Measurements from ENCODE around the gene RAPSN.

RAPSN gene

DNA sequence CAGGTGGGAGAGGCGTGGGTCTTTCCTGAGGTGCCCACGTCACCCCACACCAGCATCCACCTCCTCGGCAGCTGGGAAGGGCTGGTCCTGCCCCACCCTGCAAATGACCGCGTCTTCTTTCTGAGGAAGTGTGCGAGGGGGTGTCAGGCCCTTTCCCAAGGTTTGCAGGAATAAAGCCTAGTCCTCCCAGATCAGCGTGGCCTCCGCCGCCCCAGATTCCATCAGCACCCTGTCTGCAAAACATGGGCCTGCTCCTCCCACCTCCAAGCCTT lies 55.0 kb downstream of the RAPSN start:
- no peak for DNase-seq (ENCODE audit: low spot score)

DNA sequence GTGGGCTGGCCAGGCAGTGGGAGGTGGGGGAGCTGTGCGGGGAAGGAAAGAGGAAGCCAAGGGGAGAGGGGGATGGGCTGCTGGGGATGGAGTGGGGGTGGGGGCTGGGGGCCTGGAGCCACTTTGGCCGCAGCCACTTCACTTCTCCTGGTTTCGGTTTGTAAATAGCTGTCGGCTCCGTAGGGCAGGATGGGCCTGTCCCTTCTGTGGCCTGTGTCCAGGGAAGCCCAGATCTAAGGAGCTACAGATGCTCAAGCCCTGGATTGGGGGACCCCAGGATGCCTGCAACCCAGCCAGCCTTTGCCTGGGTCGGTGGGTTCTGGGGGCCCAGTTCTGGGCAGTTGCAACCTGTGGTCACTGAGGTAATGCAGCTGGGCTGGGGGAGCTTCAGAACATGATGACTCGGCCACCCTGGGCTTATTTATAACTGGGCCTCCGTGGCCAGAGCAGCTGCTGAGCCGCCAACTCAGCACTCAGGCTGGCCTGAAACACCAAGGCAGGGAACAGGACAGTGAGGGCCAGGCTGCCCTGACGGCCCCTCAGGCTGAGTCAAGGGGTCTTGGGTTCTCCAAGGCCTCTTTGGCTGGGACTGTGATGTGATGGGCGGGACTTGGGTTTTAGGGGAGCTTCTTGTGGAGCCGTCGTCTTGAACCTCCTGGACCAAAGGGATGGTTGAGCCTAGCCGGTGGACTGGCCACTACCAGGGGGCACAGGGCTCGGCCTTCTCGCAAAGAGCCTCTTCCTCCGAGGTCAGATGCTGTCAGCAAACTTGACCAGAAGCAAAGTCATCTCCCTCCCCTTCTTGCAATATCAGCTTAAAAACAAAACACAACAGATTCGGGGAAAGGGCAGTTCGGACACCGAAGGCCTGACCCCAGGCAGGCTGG lies 55.5 kb downstream of the RAPSN start:
- DNase-seq (ENCODE audit: low spot score) = no peak
- TF ChIP-seq, protein P1, sequence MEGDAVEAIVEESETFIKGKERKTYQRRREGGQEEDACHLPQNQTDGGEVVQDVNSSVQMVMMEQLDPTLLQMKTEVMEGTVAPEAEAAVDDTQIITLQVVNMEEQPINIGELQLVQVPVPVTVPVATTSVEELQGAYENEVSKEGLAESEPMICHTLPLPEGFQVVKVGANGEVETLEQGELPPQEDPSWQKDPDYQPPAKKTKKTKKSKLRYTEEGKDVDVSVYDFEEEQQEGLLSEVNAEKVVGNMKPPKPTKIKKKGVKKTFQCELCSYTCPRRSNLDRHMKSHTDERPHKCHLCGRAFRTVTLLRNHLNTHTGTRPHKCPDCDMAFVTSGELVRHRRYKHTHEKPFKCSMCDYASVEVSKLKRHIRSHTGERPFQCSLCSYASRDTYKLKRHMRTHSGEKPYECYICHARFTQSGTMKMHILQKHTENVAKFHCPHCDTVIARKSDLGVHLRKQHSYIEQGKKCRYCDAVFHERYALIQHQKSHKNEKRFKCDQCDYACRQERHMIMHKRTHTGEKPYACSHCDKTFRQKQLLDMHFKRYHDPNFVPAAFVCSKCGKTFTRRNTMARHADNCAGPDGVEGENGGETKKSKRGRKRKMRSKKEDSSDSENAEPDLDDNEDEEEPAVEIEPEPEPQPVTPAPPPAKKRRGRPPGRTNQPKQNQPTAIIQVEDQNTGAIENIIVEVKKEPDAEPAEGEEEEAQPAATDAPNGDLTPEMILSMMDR (IDR thresholded peaks at IDR 0.05; ENCODE audit: extremely low read depth, missing control alignments) = no peak

More for the DNA sequence above, 55.0 kb downstream of the RAPSN start:
- TF ChIP-seq, protein P1 (IDR thresholded peaks at IDR 0.05; ENCODE audit: extremely low read depth, missing control alignments) = no peak

DNA sequence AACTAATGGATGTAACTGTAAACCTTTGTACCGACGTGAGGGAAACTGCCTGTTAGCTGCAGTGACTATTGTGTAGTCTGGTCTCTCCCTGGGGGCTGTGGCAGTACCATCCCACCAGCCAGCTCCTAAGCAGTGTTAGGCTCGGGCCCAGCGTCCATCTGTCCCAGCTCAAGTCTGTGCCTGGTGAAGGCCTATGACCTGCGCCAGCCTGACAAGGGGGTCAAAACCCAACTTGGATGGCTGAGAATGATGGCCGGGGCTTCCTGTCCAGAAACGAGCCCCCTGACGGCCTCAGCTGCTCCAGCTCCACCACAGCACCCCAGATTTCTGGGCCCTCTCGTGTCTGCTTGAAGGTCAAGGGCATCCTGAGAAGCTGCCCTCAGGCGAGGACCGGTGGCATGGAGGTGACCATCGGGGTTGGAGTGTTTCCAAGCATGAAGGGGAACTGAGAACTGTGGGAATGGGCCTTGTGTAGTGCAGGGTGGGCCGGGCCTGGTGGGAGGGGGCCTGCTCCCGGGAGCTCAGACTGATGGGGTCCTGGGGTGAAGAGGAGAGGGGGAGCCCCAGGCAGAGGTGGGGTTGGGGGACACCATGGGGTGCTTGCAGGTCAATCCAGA lies 56.3 kb downstream of the RAPSN start:
- TF ChIP-seq, protein P1 (IDR thresholded peaks at IDR 0.05; ENCODE audit: extremely low read depth, missing control alignments) = no peak
- DNase-seq (ENCODE audit: low spot score) = no peak

DNA sequence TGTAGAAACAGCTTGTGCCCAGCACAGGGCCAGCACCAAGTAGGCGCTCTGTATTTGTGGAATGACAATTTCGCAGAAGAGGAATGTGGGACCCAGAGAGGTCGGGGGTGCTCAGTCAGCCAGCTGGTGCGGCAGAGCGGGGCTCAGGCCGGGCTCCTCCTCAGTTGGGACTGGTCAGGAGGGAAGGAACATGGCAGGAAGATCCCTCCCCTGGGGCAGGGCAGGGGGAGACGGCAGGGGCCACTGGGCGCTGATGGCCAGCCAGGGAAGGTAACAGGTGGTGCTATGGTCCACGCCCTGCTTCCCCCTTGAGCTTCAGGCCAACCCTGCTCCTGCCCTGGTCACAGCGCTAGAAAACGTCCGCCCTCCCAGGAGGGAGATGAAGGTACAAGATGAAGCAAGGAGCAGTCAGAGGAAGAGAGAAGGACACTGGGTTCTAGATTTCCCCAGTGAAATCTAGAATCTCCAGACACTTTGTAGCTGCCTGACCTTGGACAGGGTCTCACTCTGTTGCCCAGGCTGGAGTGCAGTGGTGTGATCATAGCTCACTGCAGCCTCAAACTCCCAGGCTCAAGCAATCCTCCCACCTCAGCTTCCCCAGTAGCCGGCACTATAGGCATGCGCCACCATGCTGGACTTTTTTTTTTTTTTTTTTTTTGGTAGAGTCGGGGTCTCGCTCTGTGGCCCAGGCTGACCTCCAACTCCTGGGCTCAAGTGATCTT lies 57.1 kb downstream of the RAPSN start:
- TF ChIP-seq, protein P1 (IDR thresholded peaks at IDR 0.05; ENCODE audit: extremely low read depth, missing control alignments) = no peak
- no peak for DNase-seq (ENCODE audit: low spot score)

GRCh38 chr11:47391077-47391583 lies 57.8 kb downstream of the RAPSN start:
- no peak for DNase-seq (ENCODE audit: low spot score)
- TF ChIP-seq, protein P1 (IDR thresholded peaks at IDR 0.05; ENCODE audit: extremely low read depth, missing control alignments) = no peak

DNA sequence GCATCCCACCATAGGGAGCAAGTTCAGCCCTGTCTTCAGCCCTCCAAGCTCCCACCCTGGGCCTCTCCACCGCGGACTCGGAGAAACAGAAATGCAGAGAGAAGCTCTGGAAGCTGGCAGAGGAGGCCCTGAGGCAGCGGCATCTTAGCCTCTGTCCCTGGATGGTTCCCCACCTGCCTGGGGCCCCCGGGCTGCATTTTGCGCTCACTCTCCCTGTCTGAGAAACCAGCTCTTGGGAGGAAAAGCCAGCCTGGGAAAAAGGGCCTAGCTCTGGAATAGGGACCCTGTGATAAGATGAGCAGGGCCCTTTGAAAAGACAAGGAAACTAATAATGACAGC lies 58.5 kb downstream of the RAPSN start:
- TF ChIP-seq, protein P1 (IDR thresholded peaks at IDR 0.05; ENCODE audit: extremely low read depth, missing control alignments) = no peak
- no peak for DNase-seq (ENCODE audit: low spot score)
